Glutamatergic neuron (in vitro differentiated cells): ENCODE measurements around the gene SH3TC1. TPM values are rescaled to one million over a fixed set of nuclear protein-coding genes. Genes with fewer than 3 reads are reported as not detected.

ENCODE experiments used
- DNase-seq: peaks from one replicate; pipeline ENCODE4 v3.0.0; 2022
- H3K27ac Mint-ChIP-seq: one replicate; pipeline ENCODE4 v1.8.0; 2020; ENCODE audit warnings: mild to moderate bottlenecking, mixed read lengths, inconsistent platforms; ENCODE audit not compliant: unreplicated experiment
- H3K27me3 Mint-ChIP-seq: one replicate; pipeline ENCODE4 v1.8.0; 2020; ENCODE audit warnings: mild to moderate bottlenecking, moderate library complexity, mixed read lengths, inconsistent platforms; ENCODE audit not compliant: unreplicated experiment
- H3K36me3 Mint-ChIP-seq: one replicate; pipeline ENCODE4 v1.8.0; 2020; ENCODE audit warnings: mild to moderate bottlenecking, mixed read lengths, inconsistent platforms; ENCODE audit not compliant: unreplicated experiment
- H3K4me1 Mint-ChIP-seq: one replicate; pipeline ENCODE4 v1.8.0; 2020; ENCODE audit warnings: mild to moderate bottlenecking, low read depth, mixed read lengths, inconsistent platforms; ENCODE audit not compliant: unreplicated experiment
- H3K4me3 Mint-ChIP-seq: one replicate; pipeline ENCODE4 v1.8.0; 2020; ENCODE audit warnings: mild to moderate bottlenecking, mixed read lengths, inconsistent platforms; ENCODE audit not compliant: unreplicated experiment
- H3K9me3 Mint-ChIP-seq: one replicate; pipeline ENCODE4 v1.8.0; 2020; ENCODE audit warnings: mild to moderate bottlenecking, moderate library complexity, mixed read lengths, inconsistent platforms; ENCODE audit not compliant: unreplicated experiment
- CTCF ChIP-seq: fragments of 200-600 bp; sonication (generic); IDR thresholded peaks from one replicate; pipeline ENCODE4 v1.5.0; 2021; ENCODE audit not compliant: partially characterized antibody, unreplicated experiment
- total RNA-seq: library from RNA; stranded (reverse); fragmentation: NEBNext Ultra II Directional; extraction: Animal tissue kit (Norgen Biotek cat#: 25700); gene quantifications from one replicate; pipeline ENCODE4 v1.2.1, GENCODE V29; 2021; ENCODE audit not compliant: unreplicated experiment

SH3TC1 gene
- total RNA-seq, 1 donor from 2014 or later = not detected

GRCh38 chr4:8271821-8272220 lies 72.7 kb downstream of the SH3TC1 start:
- Mint-ChIP-seq H3K4me1 (peaks cover 11% of the 10 kb centered on the region), H3K4me3 (no peak overlapping the region), H3K27me3 (peaks cover 6% of the 10 kb centered on the region), H3K9me3 (peaks cover 3% of the 10 kb centered on the region), H3K36me3 (no peaks in the 10 kb centered on the region), H3K27ac (no peak overlapping the region)
- TF ChIP-seq CTCF = no peak
- DNase-seq = no peak

DNA sequence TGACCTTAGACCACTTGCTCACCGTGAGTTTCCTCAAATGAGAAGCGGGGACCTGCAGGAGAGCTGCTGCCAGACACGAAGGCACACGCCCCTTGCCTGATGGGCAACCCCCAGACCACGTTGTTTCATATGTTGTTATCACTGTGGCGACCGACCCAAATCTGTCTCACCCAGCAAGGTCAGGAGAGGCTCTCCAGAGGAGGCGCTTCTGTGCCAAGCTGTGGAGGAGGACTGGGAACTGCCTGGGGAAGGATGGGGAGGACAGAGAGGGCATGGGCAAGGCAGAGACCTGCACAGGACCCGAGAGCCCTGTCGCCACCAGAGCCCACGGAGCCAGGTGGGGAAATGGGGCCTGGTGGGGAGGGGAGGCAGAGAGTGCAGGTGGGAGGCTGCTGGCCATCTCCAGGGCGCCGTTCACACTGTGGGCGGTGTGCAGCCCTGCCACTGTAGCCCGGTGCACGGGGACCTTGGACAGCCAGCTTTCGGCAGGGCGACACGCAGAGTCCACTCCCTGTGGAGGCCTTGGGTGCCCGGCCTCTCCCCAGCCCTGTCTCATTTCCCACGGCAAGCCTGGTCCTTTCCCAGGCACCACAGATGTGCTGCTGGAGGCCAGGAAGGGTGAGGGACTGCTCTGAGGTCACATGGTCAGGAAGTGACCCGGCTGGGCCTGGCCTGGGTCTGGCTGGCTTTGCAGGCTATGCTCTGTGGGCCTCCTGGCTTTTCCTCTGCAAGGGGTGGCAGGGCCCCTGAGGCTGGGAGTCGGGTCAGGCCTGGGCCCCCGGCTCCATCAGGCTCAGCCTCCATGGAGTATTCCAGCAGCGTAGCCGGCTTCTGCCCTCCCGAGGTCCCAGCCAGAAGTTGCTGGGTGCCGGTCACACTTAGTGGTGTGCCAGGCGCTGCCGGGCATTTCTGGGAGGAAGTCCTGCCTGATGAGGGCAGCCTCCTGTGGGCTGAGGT lies 73.7 kb downstream of the SH3TC1 start:
- DNase-seq = no peak

GRCh38 chr4:8273450-8273849 lies 74.4 kb downstream of the SH3TC1 start:
- Mint-ChIP-seq H3K36me3 (no peaks in the 10 kb centered on the region), H3K4me1 (peaks cover 11% of the 10 kb centered on the region), H3K4me3 (no peak overlapping the region)

More for the DNA sequence above, 73.7 kb downstream of the SH3TC1 start:
- peaks cover 3% of the 10 kb centered on the region for H3K9me3 Mint-ChIP-seq
- peaks cover 8% of the 10 kb centered on the region for H3K27me3 Mint-ChIP-seq
- no peak overlapping the region for H3K27ac Mint-ChIP-seq
- no peak overlapping the region for H3K4me3 Mint-ChIP-seq
- no peak for TF ChIP-seq CTCF
- peaks cover 11% of the 10 kb centered on the region for H3K4me1 Mint-ChIP-seq
- H3K36me3 Mint-ChIP-seq = no peaks in the 10 kb centered on the region

DNA sequence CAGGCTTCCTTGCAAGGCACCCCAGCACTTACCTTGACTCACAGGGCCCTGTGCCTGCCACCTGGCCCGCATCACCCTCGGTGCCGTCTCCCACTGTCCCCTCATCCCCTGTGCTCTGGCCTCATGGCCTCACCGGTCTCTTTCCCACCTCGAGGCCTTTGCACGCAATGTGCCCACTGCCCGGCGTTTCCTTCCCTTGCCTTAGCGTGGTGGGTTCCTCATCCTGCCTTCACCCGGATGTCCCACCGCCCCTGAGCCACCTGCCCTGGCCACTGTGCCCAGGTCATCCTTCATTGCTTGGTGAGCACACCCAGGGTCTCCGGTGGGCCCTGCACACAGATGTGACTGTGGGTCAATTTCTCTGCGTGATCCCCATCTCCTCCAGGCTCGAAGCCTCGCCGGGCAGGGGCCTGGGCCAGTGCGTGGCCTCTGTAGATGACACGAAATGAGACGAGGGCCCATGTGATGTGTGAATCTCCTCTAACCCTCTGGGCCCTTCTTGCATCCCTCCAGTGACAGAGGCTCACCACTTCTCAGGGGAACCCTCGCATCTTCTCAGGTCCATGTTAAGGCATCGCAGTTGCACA lies 75.1 kb downstream of the SH3TC1 start:
- H3K27me3 Mint-ChIP-seq = peaks cover 11% of the 10 kb centered on the region
- peaks cover 1% of the 10 kb centered on the region for H3K9me3 Mint-ChIP-seq
- no peak for TF ChIP-seq CTCF
- H3K4me3 Mint-ChIP-seq = no peak overlapping the region
- peak overlapping the region; percentile 22 for H3K27ac Mint-ChIP-seq
- peaks cover 14% of the 10 kb centered on the region for H3K4me1 Mint-ChIP-seq
- H3K36me3 Mint-ChIP-seq = no peaks in the 10 kb centered on the region
- no peak for DNase-seq

More at GRCh38 chr4:8273450-8273849, 74.4 kb downstream of the SH3TC1 start:
- peaks cover 11% of the 10 kb centered on the region for H3K27me3 Mint-ChIP-seq
- no peak for DNase-seq
- no peak overlapping the region for H3K27ac Mint-ChIP-seq
- peaks cover 1% of the 10 kb centered on the region for H3K9me3 Mint-ChIP-seq
- TF ChIP-seq CTCF = no peak
